Type B pancreatic cell (in vitro differentiated cells): ENCODE results near the gene KIDINS220. TPM values are rescaled to one million over a fixed set of nuclear protein-coding genes. Genes with fewer than 3 reads are reported as not detected.

Source experiments
- DNase-seq: peaks from one replicate; pipeline ENCODE4 v3.0.0; 2021; ENCODE audit warnings: mixed read lengths; ENCODE audit not compliant: unreplicated experiment; ENCODE audit errors: extremely low spot score
- H3K27ac Mint-ChIP-seq: 2 replicates; pipeline ENCODE4 v1.8.0; 2021; ENCODE audit warnings: mild to moderate bottlenecking, mixed read lengths
- H3K27me3 Mint-ChIP-seq: 2 replicates; pipeline ENCODE4 v1.8.0; 2021; ENCODE audit warnings: mixed read lengths
- H3K36me3 Mint-ChIP-seq: 2 replicates; pipeline ENCODE4 v1.8.0; 2021; ENCODE audit warnings: mixed read lengths
- H3K4me1 Mint-ChIP-seq: one replicate; pipeline ENCODE4 v1.8.0; 2021; ENCODE audit warnings: mixed read lengths; ENCODE audit not compliant: unreplicated experiment
- H3K4me3 Mint-ChIP-seq: 2 replicates; pipeline ENCODE4 v1.8.0; 2021; ENCODE audit warnings: mild to moderate bottlenecking, mixed read lengths
- H3K9me3 Mint-ChIP-seq: 2 replicates; pipeline ENCODE4 v1.8.0; 2021; ENCODE audit warnings: mixed read lengths
- total RNA-seq: library from RNA; stranded (reverse); gene quantifications from 2 replicates; pipeline ENCODE4 v1.2.1, GENCODE V29; 2021; ENCODE audit warnings: low replicate concordance
- TF ChIP-seq, protein P1 (sequence below): fragments of 200-600 bp; sonication (generic); conservative IDR thresholded peaks from 2 replicates; pipeline ENCODE4 v1.5.0; 2021; ENCODE audit warnings: antibody characterized with exemption, mild to moderate bottlenecking

The KIDINS220 gene
- total RNA-seq, 1 donor from 2014 or later = 73.1 TPM

- Mint-ChIP-seq H3K27ac (peak overlapping the region; percentile 95), H3K27me3 (no peaks in the 10 kb centered on the region), H3K4me3 (peak overlapping the region; percentile 99), H3K4me1 (peaks cover 10% of the 10 kb centered on the region), H3K36me3 (peaks cover 25% of the 10 kb centered on the region), H3K9me3 (no peaks in the 10 kb centered on the region)
- DNase-seq = peak; percentile 83
- TF ChIP-seq, protein P1, sequence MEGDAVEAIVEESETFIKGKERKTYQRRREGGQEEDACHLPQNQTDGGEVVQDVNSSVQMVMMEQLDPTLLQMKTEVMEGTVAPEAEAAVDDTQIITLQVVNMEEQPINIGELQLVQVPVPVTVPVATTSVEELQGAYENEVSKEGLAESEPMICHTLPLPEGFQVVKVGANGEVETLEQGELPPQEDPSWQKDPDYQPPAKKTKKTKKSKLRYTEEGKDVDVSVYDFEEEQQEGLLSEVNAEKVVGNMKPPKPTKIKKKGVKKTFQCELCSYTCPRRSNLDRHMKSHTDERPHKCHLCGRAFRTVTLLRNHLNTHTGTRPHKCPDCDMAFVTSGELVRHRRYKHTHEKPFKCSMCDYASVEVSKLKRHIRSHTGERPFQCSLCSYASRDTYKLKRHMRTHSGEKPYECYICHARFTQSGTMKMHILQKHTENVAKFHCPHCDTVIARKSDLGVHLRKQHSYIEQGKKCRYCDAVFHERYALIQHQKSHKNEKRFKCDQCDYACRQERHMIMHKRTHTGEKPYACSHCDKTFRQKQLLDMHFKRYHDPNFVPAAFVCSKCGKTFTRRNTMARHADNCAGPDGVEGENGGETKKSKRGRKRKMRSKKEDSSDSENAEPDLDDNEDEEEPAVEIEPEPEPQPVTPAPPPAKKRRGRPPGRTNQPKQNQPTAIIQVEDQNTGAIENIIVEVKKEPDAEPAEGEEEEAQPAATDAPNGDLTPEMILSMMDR = no peak
Measured at GRCh38 chr2:8684878-8685696, 152.3 kb downstream of the KIDINS220 start.

GRCh38 chr2:8684540-8684877 is 152.9 kb downstream of the KIDINS220 start:
- Mint-ChIP-seq H3K4me3 (peak overlapping the region; percentile 99), H3K9me3 (no peaks in the 10 kb centered on the region), H3K27ac (peak overlapping the region; percentile 95), H3K27me3 (no peaks in the 10 kb centered on the region), H3K4me1 (peaks cover 16% of the 10 kb centered on the region), H3K36me3 (peaks cover 25% of the 10 kb centered on the region)
- TF ChIP-seq, protein P1 = no peak
- no peak for DNase-seq

GRCh38 chr2:8682719-8683667 is 154.4 kb downstream of the KIDINS220 start:
- TF ChIP-seq, protein P1 = peak; percentile 32
- peaks cover 25% of the 10 kb centered on the region for H3K36me3 Mint-ChIP-seq
- no peaks in the 10 kb centered on the region for H3K27me3 Mint-ChIP-seq
- H3K9me3 Mint-ChIP-seq = no peaks in the 10 kb centered on the region
- peak overlapping the region; percentile 99 for H3K4me3 Mint-ChIP-seq
- H3K27ac Mint-ChIP-seq = peak overlapping the region; percentile 98
- peaks cover 18% of the 10 kb centered on the region for H3K4me1 Mint-ChIP-seq
- no peak for DNase-seq

GRCh38 chr2:8681786-8682692 is 155.4 kb downstream of the KIDINS220 start, which contains the start of gene ID2:
TSS of gene ID2 (plus strand) at chr2:8682056. CDS start at chr2:8682166, 110 bp downstream.
- TF ChIP-seq, protein P1 = no peak
- no peaks in the 10 kb centered on the region for H3K27me3 Mint-ChIP-seq
- H3K4me3 Mint-ChIP-seq = peak within 1 kb of the TSS; percentile 99
- peak; percentile 100 for DNase-seq
- H3K27ac Mint-ChIP-seq = peak within 1 kb of the TSS; percentile 98
- H3K9me3 Mint-ChIP-seq = no peaks in the 10 kb centered on the region
- peaks cover 25% of the 10 kb centered on the region for H3K36me3 Mint-ChIP-seq
- H3K4me1 Mint-ChIP-seq = peaks cover 27% of the 10 kb centered on the region
